A673 (cell line): ENCODE results near the gene RBX1. TPM values are rescaled to one million over a fixed set of nuclear protein-coding genes. Genes with fewer than 3 reads are reported as not detected.

Source experiments
- BruUV-seq: library from RNA; stranded (reverse); fragments of 400-500 nt; replicated peaks from 2 replicates; lab custom pipeline; 2021; lab: Mats Ljungman, UMichigan
- CTCF ChIA-PET: fragments of 300-600 bp; sonication (Branson Sonifier 250); formaldehyde crosslinking; loops from one replicate; lab custom pipeline; 2022; ENCODE audit warnings: antibody characterized with exemption; lab: Charles Lee
- POLR2A ChIA-PET: fragments of 300-600 bp; sonication (Branson Sonifier 250); formaldehyde crosslinking; loops from one replicate; lab custom pipeline; 2022; ENCODE audit warnings: antibody characterized with exemption; ENCODE audit not compliant: low non-redundant PET; lab: Charles Lee
- DNase-seq: peaks from one replicate; pipeline ENCODE4 v3.0.0-alpha.2; 2015; ENCODE audit warnings: low spot score
- H3K27ac ChIP-seq: fragments of 200-600 bp; sonication (generic); 2 replicates; pipeline ENCODE4 v1.5.1; 2016; ENCODE audit warnings: mixed run types, low read depth, mild to moderate bottlenecking, mixed read lengths, antibody characterized with exemption, low read length; ENCODE audit not compliant: poor library complexity, severe bottlenecking
- H3K27me3 ChIP-seq: fragments of 200-600 bp; sonication (generic); replicated peaks from 2 replicates; pipeline ENCODE4 v1.6.1; 2017; ENCODE audit warnings: mixed run types, low read depth, mild to moderate bottlenecking, mixed read lengths, antibody characterized with exemption, low read length; ENCODE audit not compliant: insufficient read depth, poor library complexity
- H3K36me3 ChIP-seq: fragments of 200-600 bp; sonication (generic); 2 replicates; pipeline ENCODE4 v1.6.1; 2016; ENCODE audit warnings: mixed run types, mild to moderate bottlenecking, mixed read lengths, antibody characterized with exemption, low read length; ENCODE audit not compliant: insufficient read depth, poor library complexity, severe bottlenecking
- H3K4me1 ChIP-seq: fragments of 200-600 bp; sonication (generic); 2 replicates; pipeline ENCODE4 v1.6.1; 2017; ENCODE audit warnings: mixed run types, mild to moderate bottlenecking, mixed read lengths, antibody characterized with exemption, low read length; ENCODE audit not compliant: insufficient read depth, poor library complexity, severe bottlenecking
- H3K4me3 ChIP-seq: fragments of 200-600 bp; sonication (generic); 2 replicates; pipeline ENCODE4 v1.5.1; 2016; ENCODE audit warnings: low read depth, mixed run types, mild to moderate bottlenecking, mixed read lengths, low read length; ENCODE audit not compliant: poor library complexity, severe bottlenecking
- H3K9me3 ChIP-seq: fragments of 200-600 bp; sonication (generic); 2 replicates; pipeline ENCODE4 v1.6.1; 2016; ENCODE audit warnings: mixed run types, low read depth, mild to moderate bottlenecking, mixed read lengths, antibody characterized with exemption, low read length; ENCODE audit not compliant: poor library complexity, severe bottlenecking
- EZH2 ChIP-seq: fragments of 200-600 bp; sonication (generic); IDR thresholded peaks from 2 replicates; pipeline ENCODE4 v1.6.1; 2017; ENCODE audit warnings: borderline replicate concordance, low read depth, mild to moderate bottlenecking, mixed read lengths, antibody characterized with exemption, low read length; ENCODE audit not compliant: poor library complexity, severe bottlenecking
- intact Hi-C: fragments of 100-400 bp; cut with micrococcal nuclease; formaldehyde crosslinking; loops from one replicate; pipeline ENCODE4 v1.10.0; 2022; ENCODE audit not compliant: unreplicated experiment
- total RNA-seq: library from RNA; stranded (reverse); gene quantifications from 2 replicates; pipeline ENCODE4 v1.2.3, GENCODE V29; 2021
- TF ChIP-seq, protein P1 (sequence below): fragments of 300-800, 200-600 bp; sonication (generic); conservative IDR thresholded peaks from 2 replicates; pipeline ENCODE4 v1.5.1; 2017; ENCODE audit warnings: low read depth, mild to moderate bottlenecking, antibody characterized with exemption, low read length, moderate library complexity, mixed read lengths

Gene RBX1
- total RNA-seq, 1 experiment from 2014 or later = 82.3 TPM

DNA sequence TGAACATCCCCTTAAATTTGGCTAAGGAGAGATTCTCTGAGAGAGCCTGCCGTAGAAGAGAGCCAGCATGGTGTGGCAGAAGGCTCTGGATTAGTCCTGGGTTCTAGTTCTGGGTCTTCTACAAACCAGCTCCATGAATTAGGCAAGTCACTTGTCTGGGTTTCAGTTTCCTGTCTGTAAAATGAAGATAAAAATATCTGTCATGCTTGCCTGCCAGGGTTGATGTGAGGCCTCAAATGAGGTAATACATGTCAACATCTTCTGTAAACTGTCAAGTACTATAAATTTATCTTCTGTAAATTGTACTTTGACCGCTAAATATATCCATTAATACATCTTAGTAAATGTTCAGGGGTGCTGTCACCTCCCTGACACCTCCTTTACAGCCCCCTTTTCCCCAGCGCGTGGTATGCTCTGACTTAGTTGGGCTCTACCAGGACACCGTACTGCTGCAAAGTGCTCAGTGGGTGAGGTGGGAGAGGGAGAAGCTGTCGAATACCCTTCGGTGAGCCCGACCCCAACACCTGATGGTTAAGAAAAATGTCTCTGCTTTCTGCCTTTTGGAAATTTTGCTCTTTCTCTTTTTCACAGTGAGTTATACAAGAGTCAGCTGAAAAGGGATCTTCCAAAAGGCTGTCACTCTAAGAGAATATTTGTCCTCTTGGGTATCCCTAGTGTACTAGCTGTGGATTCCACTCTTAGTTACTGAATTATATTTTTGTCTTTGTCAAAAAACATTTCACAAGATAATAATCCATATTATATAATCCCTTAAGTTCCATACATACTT lies 15.0 kb downstream of the RBX1 start:
- Histone ChIP-seq H3K9me3 (no peaks in the 10 kb centered on the region), H3K4me3 (no peak overlapping the region), H3K4me1 (no peaks in the 10 kb centered on the region), H3K27ac (no peak overlapping the region), H3K36me3 (peaks cover 57% of the 10 kb centered on the region), H3K27me3 (no peaks in the 10 kb centered on the region)
- no TSS peak for BruUV-seq
- ChIA-PET CTCF (no interaction called here), POLR2A (interaction anchor here (0.6 kb wide), 2 partner anchors 15 to 200 kb away, joined by 3 to 8 read pairs; partner anchors contain the start of gene RBX1)
- DNase-seq = no peak
- intact Hi-C loops = no loop called here
- TF ChIP-seq EZH2 = no peak
- TF ChIP-seq, protein P1, sequence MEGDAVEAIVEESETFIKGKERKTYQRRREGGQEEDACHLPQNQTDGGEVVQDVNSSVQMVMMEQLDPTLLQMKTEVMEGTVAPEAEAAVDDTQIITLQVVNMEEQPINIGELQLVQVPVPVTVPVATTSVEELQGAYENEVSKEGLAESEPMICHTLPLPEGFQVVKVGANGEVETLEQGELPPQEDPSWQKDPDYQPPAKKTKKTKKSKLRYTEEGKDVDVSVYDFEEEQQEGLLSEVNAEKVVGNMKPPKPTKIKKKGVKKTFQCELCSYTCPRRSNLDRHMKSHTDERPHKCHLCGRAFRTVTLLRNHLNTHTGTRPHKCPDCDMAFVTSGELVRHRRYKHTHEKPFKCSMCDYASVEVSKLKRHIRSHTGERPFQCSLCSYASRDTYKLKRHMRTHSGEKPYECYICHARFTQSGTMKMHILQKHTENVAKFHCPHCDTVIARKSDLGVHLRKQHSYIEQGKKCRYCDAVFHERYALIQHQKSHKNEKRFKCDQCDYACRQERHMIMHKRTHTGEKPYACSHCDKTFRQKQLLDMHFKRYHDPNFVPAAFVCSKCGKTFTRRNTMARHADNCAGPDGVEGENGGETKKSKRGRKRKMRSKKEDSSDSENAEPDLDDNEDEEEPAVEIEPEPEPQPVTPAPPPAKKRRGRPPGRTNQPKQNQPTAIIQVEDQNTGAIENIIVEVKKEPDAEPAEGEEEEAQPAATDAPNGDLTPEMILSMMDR = no peak

DNA sequence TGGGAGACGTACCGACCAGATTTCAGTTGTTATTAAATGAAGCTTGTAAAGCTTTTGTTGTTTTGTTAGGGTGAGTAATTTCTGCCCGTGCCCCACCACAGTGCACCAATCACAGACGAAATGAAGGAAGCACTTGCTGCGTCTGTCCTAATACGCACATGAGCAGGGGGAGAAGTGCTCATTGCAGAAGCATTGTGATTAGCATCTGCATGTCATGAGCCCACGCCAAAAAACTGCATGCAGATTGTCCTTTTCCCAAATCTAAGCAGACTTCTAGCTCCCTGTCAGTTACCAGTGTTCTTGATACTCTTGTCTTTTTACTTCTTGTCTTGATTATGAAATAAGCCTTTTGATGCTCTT lies 15.5 kb downstream of the RBX1 start:
- DNase-seq = no peak
- TF ChIP-seq, protein P1 = no peak
- TF ChIP-seq EZH2 = no peak
- no TSS peak for BruUV-seq
- Histone ChIP-seq H3K27me3 (no peaks in the 10 kb centered on the region), H3K4me1 (no peaks in the 10 kb centered on the region), H3K36me3 (peaks cover 57% of the 10 kb centered on the region), H3K4me3 (no peak overlapping the region), H3K9me3 (no peaks in the 10 kb centered on the region), H3K27ac (no peak overlapping the region)
- POLR2A ChIA-PET = interaction anchor here (0.6 kb wide), 1 partner anchor 15 kb away, joined by 8 read pairs; the partner anchor contains the start of gene RBX1
- CTCF ChIA-PET = no interaction called here
- intact Hi-C loops = no loop called here

DNA sequence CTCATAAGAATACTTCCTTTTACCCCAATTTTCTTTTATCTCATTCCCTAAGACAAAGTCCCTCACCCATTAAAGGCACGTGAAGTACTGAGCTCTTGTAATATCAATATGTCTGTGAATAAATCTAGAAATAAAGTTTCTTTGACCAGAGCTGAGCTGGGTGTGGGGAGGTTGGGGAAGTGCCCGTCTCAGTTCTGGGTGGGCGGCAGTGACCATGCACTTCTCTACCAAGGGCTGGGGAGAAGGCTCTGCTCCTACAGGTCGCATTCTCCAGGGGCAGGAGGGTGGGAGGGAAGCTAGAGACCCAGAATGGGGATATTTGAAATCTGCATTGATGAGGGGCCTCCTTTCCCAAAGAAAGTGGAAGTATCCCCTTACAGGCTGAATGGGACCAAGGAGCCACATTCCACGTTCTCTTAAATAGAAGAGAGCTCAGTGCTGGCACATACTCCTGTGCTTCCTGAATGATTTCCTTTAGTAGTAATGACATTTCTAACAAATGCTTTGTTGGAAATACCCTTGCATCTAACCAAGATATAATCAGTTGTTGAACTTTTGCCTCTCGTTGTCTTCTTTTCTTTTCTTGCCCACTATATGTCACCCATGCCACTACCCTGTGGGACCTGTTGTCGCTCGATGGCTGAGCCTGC lies 16.1 kb downstream of the RBX1 start:
- Histone ChIP-seq H3K4me1 (no peaks in the 10 kb centered on the region), H3K27ac (no peak overlapping the region), H3K27me3 (no peaks in the 10 kb centered on the region), H3K9me3 (no peaks in the 10 kb centered on the region), H3K4me3 (no peak overlapping the region), H3K36me3 (peaks cover 57% of the 10 kb centered on the region)
- TF ChIP-seq, protein P1 = no peak
- TF ChIP-seq EZH2 = no peak
- ChIA-PET POLR2A (interaction anchor here (0.6 to 0.7 kb wide), 2 partner anchors 16 to 96 kb away, joined by 8 to 15 read pairs; partner anchors contain the start of gene RBX1), CTCF (no interaction called here)
- BruUV-seq = no TSS peak
- intact Hi-C loops = no loop called here
- DNase-seq = no peak
